H1 (cell line): Measurements from ENCODE around the gene ADTRP. TPM values are rescaled to one million over a fixed set of nuclear protein-coding genes. Genes with fewer than 3 reads are reported as not detected.

Source experiments
- CBX8 ChIP-seq: fragments of 300-800, 300-1000 bp; sonication (generic); IDR thresholded peaks from 2 replicates; pipeline ENCODE4 v1.7.1; 2016; ENCODE audit warnings: low read depth, low read length, borderline replicate concordance
- CHD7 ChIP-seq: fragments of 300-600 bp; sonication (generic); IDR thresholded peaks from 2 replicates; pipeline ENCODE4 v1.7.1; 2012; ENCODE audit warnings: low read length, moderate library complexity, mild to moderate bottlenecking, inconsistent platforms; ENCODE audit not compliant: insufficient replicate concordance
- CTBP2 ChIP-seq: IDR thresholded peaks from 2 replicates; pipeline ENCODE4 v1.7.0; 2011; ENCODE audit warnings: borderline replicate concordance, mild to moderate bottlenecking, moderate library complexity, mixed read lengths, low read length; ENCODE audit not compliant: insufficient read depth, insufficient read length
- E2F6 ChIP-seq: IDR thresholded peaks from 2 replicates; pipeline ENCODE4 v1.6.1; 2012; ENCODE audit warnings: inconsistent platforms
- FOSL1 ChIP-seq: IDR thresholded peaks from 2 replicates; pipeline ENCODE4 v1.6.1; 2011; ENCODE audit warnings: mild to moderate bottlenecking, low read depth, low read length, moderate library complexity; ENCODE audit not compliant: insufficient read depth
- POLR2A ChIP-seq, 2 experiments: IDR thresholded peaks; 1 replicate in 1 of 2; 2 replicates in 1 of 2; pipeline ENCODE4 v1.6.1; 2011; ENCODE audit warnings: low read depth in 2 of 2, low read length in 2 of 2, mild to moderate bottlenecking in 2 of 2; ENCODE audit errors: control extremely low read depth in 1 of 2
- RFX5 ChIP-seq: IDR thresholded peaks from 2 replicates; pipeline ENCODE4 v1.6.1; 2011; ENCODE audit warnings: low read depth, low read length, improper control_type of control experiment, borderline replicate concordance
- RNF2 ChIP-seq: fragments of 200-900, 300-1000 bp; sonication (generic); IDR thresholded peaks from 2 replicates; pipeline ENCODE4 v1.7.1; 2016; ENCODE audit warnings: borderline replicate concordance, low read depth, mild to moderate bottlenecking, antibody characterized with exemption, low read length; ENCODE audit not compliant: poor library complexity, severe bottlenecking; ENCODE audit errors: missing control alignments
- polyA plus RNA-seq, 7 experiments: library from polyadenylated mRNA; depleted of rRNA in 3 of 7; stranded (reverse) in 5 of 7; unstranded in 2 of 7; fragments of >200 nt in 5 of 7; fragments of 200-250 nt in 2 of 7; gene quantifications; 1 replicate in 5 of 7; 2 replicates in 1 of 7; 4 replicates in 1 of 7; pipeline versions ENCODE4 v1.2.1 to v1.2.3, GENCODE V29; 2011 to 2013; ENCODE audit warnings: missing spikeins in 2 of 7, mixed read lengths in 2 of 7
- total RNA-seq: library from RNA; stranded (reverse); fragmentation: NEBNext Ultra II Directional; extraction: Animal tissue kit (Norgen Biotek cat#: 25700); gene quantifications from 2 replicates; pipeline ENCODE4 v1.2.1, GENCODE V29; 2021

Gene ADTRP
- total and polyA plus RNA-seq, 2 of the 8 experiments (the other 6 are each of a cell fraction or from before 2014, with no cell fraction given): 0.08 to 0.45 TPM

- TF ChIP-seq CHD7 (no peak), CBX8 (no peak), RFX5 (no peak), CTBP2 (no peak), E2F6 (no peak), FOSL1 (no peak), RNF2 (no peak), POLR2A (IDR thresholded peaks at IDR 0.05; ENCODE audit: control extremely low read depth in 1 of 2, low read depth in 2 of 2, low read length in 2 of 2) (no peak)
These were observed 910 bp upstream of the ADTRP start (continued) for GRCh38 chr6:11779329-11780096.
